Choroid plexus epithelial cell (primary cell): ENCODE measurements around the gene PADI3.

Experiments used
- DNase-seq: peaks from one replicate; pipeline ENCODE4 v3.0.0-alpha.2; 2010; ENCODE audit warnings: low read depth
- H3K4me3 ChIP-seq: 2 replicates; pipeline ENCODE4 v1.5.1; 2011; ENCODE audit warnings: low read depth, mild to moderate bottlenecking, control low read depth, low read length, moderate library complexity
- TF ChIP-seq, protein P1 (sequence below): conservative IDR thresholded peaks from 2 replicates; pipeline ENCODE4 v1.5.1; 2011; ENCODE audit warnings: low read depth, mild to moderate bottlenecking, control low read depth, inconsistent platforms, low read length, moderate library complexity

PADI3 gene

DNA sequence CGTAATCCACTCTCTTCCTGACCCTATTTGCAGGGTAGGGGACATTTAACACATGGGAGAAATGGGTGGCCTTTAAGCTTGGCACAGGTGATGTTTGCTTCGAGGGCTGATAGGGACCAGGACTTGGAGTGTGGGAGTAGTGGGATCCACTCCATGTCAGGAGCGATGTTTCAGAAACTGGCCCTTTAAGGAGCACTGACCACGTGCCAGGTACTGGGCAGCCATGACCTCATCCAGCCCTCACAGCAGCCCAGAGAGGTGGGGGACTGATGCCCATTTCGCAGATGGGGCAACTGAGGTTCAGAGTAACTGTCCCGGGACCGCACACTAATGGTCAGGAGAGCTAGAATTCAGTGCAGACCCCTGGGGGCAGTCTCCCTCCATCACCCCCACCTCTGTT lies 11.4 kb downstream of the PADI3 start:
- no peak overlapping the region for H3K4me3 ChIP-seq
- TF ChIP-seq, protein P1, sequence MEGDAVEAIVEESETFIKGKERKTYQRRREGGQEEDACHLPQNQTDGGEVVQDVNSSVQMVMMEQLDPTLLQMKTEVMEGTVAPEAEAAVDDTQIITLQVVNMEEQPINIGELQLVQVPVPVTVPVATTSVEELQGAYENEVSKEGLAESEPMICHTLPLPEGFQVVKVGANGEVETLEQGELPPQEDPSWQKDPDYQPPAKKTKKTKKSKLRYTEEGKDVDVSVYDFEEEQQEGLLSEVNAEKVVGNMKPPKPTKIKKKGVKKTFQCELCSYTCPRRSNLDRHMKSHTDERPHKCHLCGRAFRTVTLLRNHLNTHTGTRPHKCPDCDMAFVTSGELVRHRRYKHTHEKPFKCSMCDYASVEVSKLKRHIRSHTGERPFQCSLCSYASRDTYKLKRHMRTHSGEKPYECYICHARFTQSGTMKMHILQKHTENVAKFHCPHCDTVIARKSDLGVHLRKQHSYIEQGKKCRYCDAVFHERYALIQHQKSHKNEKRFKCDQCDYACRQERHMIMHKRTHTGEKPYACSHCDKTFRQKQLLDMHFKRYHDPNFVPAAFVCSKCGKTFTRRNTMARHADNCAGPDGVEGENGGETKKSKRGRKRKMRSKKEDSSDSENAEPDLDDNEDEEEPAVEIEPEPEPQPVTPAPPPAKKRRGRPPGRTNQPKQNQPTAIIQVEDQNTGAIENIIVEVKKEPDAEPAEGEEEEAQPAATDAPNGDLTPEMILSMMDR: no peak
- no peak for DNase-seq

DNA sequence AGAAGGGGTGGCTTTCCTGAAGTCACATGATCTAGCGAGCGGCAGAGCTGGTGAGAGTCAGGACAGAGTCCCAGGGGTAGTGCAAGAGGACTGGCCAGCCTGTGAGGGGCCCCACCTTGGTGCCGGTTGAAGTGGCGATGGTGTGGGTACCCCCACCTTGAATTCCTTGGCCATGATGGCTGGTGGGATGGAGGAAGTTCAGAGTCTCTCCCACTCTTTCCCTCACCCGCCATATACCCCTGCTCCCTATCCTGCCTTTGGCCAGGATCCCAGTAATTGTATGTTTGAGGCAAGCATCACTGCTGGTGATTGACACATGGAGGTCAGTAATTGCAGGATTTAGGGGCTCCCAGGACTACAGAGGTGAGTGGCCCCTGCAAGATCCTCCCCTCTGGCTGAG lies 11.8 kb downstream of the PADI3 start:
- DNase-seq: no peak
- no peak overlapping the region for H3K4me3 ChIP-seq

DNA sequence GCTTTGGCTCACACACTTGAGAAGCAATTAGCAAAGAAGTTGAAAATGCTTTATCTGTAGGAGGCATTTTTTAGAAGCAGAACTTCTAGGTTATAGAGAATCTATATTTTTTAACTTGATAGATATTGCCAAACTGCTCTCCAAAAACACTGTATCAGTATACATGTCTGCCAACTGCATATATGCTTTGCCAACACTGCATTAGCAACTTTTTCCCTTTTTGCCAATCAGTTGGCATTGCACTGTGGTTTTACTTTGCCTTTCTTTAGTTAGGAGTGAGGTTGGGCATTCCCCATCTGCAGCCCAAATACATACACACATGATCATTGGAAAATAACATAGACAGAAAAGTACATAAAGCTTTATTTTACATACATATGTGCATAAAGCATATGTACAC lies 15.0 kb downstream of the PADI3 start:
- H3K4me3 ChIP-seq: no peak overlapping the region
- DNase-seq: no peak
- TF ChIP-seq, protein P1: no peak

More for the DNA sequence above, 11.8 kb downstream of the PADI3 start:
- TF ChIP-seq, protein P1: no peak

DNA sequence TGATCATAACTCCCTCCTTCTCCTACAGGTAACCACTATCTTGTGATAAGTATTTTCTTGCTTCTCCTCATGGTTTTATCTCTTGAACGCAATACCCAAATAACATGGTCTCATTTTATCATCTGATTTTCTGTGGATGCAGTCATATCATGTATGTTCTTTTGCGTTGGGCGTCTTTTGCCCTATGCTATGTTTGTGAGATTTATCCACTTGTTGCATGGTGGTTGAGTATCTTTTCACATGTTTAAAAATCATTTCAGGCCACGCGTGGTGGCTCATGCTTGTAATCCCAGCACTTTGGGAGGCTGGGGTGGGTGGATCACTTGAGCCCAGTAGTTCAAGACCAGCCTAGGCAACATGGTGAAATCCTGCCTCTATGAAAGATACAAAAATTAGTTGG lies 15.6 kb downstream of the PADI3 start:
- TF ChIP-seq, protein P1: no peak
- no peak for DNase-seq
- H3K4me3 ChIP-seq: no peak overlapping the region

DNA sequence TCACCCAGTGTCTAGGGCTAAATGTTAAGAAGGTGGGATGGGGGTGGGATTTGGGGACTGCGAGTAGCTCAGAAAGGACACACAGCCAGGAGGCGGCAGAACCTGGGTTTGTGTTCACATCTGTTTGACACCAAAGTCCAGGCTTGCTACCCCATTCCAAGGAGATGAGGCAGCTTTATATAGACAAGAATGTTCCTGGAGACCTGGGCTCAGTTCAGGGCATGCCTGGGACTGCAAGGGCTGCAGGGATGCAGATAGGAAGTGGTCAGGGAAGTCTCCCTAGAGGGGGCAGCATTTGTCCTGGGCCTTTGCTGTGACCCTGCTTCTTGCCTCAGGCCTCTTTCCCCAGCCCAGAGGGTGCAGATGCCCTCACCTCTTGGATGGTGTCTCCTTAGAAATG lies 16.3 kb downstream of the PADI3 start:
- no peak overlapping the region for H3K4me3 ChIP-seq
- no peak for DNase-seq
- TF ChIP-seq, protein P1: no peak

DNA sequence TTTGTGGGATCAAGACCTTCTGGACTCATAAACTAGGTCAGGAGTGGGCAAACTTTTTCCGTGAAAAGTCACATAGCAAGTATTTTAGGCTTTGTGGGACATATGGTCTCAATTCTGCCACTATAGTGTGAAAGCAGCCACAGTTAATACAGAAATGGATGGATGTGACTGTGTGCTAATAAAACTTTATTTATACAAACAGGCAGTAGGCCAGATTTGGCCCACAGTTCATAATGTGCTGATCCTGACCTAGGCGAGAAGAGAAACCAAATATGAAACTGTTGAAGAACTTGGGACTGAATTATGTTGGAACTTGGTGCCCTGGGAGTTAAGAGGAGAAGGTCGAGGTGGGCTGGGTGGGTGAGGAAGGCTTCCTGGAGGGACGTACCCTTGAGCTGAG lies 17.1 kb downstream of the PADI3 start:
- DNase-seq: no peak
- no peak overlapping the region for H3K4me3 ChIP-seq
- TF ChIP-seq, protein P1: no peak

DNA sequence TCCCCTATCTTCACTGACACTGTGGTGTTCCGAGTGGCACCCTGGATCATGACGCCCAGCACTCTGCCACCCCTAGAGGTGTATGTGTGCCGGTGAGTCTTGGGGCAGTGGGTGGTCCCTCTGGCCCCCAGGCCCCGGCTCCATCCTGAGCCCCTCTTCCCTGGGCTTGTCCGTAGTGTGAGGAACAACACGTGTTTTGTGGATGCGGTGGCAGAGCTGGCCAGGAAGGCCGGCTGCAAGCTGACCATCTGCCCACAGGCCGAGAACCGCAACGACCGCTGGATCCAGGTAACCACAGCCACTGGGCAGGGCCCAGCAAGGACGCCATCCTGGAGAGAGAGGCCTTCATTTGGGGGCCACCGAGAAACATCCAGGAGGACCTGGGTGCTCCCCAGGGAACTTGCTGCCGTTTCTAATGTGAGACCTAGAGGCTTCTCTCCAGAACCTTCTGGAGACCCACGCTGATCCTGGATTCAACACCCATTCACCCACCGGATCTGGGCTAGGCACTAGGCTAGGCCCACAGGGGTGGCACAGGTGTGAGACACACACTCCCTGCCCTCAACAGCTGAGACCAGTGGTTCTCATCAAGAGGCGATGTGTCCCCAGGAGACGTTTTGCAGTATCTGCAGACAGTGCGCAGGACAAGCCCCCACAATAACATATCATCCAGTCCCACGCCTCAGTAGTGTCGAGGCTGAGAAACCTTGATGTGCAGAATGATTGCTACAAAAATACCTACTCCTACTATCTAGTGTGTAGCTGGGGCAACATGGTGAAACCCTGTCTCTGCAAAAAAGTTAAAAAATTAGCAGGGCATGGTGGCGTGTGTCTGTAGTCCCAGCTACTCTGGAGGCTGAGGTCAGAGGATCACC lies 22.2 kb downstream of the PADI3 start:
- DNase-seq: no peak
- H3K4me3 ChIP-seq: no peak overlapping the region
- TF ChIP-seq, protein P1: no peak
